Measurements from ENCODE around the gene FAN1.
"Not testable (repeated sequence)": the region's sequence is repeated elsewhere in the genome, so short reads cannot be mapped to it uniquely, and the experiment has no call there.

Gene FAN1
- 70.9 to 89.4 (median 79.4) reads per million in 4 experiments for total RNA-seq

GRCh38 chr15:30903497-30904187 is at the start of gene FAN1:
Gene FAN1 (plus strand): TSS chr15:30903915. CDS start chr15:30904664, 749 bp downstream.
- DNase-seq: peak; percentile 48

GRCh38 chr15:30859091-30859874 is 44.4 kb upstream of the FAN1 start:
- DNase-seq: no peak

- no peak for DNase-seq
Measured at GRCh38 chr15:30865257-30865656, 38.5 kb upstream of the FAN1 start.

- no peak for DNase-seq
Measured at GRCh38 chr15:30870681-30871080, 33.0 kb upstream of the FAN1 start.

GRCh38 chr15:30872341-30872748 is 31.4 kb upstream of the FAN1 start:
- no peak for DNase-seq

GRCh38 chr15:30877070-30877469 is 26.6 kb upstream of the FAN1 start:
- DNase-seq: no peak

- no peak for DNase-seq
Measured at GRCh38 chr15:30878515-30878914, 25.2 kb upstream of the FAN1 start.

- DNase-seq: no peak
Measured at GRCh38 chr15:30882849-30883433, 20.8 kb upstream of the FAN1 start.

- not testable (repeated sequence) for DNase-seq
Measured at GRCh38 chr15:30883666-30884065, 20.0 kb upstream of the FAN1 start.

GRCh38 chr15:30885814-30886213 is 17.9 kb upstream of the FAN1 start:
- DNase-seq: no peak

- DNase-seq: no peak
Measured at GRCh38 chr15:30889196-30889595, 14.5 kb upstream of the FAN1 start.

- no peak for DNase-seq
Measured at GRCh38 chr15:30895461-30896210, 8.1 kb upstream of the FAN1 start.

- no peak for DNase-seq
Measured at GRCh38 chr15:30896211-30896606, 7.5 kb upstream of the FAN1 start.

GRCh38 chr15:30901889-30902288 is 1.8 kb upstream of the FAN1 start:
- DNase-seq: no peak

GRCh38 chr15:30904812-30905211 is 1.1 kb downstream of the FAN1 start:
- DNase-seq: no peak

GRCh38 chr15:30905821-30906220 is 2.1 kb downstream of the FAN1 start:
- no peak for DNase-seq

GRCh38 chr15:30906366-30906765 is 2.7 kb downstream of the FAN1 start:
- no peak for DNase-seq

- no peak for DNase-seq
Measured at GRCh38 chr15:30913761-30914160, 10.0 kb downstream of the FAN1 start.

- no peak for DNase-seq
Measured at GRCh38 chr15:30917013-30917412, 13.3 kb downstream of the FAN1 start.

GRCh38 chr15:30917675-30918074 is 14.0 kb downstream of the FAN1 start:
- no peak for DNase-seq

- no peak for DNase-seq
Measured at GRCh38 chr15:30918366-30918765, 14.7 kb downstream of the FAN1 start.

- no peak for DNase-seq
Measured at GRCh38 chr15:30919877-30920550, 16.3 kb downstream of the FAN1 start.

GRCh38 chr15:30921106-30921505 is 17.4 kb downstream of the FAN1 start:
- no peak for DNase-seq

Data from effector CD8-positive, alpha-beta T cell (primary cell).